Activated naive CD4-positive, alpha-beta T cell (primary cell): ENCODE measurements around the gene SUPT7L.
"Not testable (repeated sequence)": the region's sequence is repeated elsewhere in the genome, so short reads cannot be mapped to it uniquely, and the experiment has no call there.

Source experiments
- DNase-seq, 4 experiments: peaks; one replicate each; lab custom pipeline; 2025; lab: John Stamatoyannopoulos, UW

Gene SUPT7L

DNA sequence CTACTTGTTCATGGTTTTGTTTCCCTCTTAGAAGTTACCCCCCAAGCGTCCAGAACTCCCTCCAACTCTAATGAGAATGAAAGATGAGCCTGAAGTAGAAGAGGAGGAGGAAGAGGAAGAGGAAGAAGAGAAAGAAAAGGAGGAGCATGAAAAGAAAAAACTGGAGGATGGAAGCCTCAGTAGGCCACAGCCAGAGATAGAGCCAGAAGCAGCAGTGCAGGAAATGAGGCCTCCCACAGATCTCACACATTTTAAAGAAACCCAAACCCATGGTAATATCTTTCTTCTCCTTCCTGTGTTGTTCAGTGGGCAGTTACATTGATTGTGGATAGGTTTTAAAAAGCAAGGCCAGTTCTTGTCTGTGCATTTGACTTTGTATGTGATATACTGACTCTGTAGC, 21.6 kb upstream of the SUPT7L start:
- DNase-seq = not testable (repeated sequence)

DNA sequence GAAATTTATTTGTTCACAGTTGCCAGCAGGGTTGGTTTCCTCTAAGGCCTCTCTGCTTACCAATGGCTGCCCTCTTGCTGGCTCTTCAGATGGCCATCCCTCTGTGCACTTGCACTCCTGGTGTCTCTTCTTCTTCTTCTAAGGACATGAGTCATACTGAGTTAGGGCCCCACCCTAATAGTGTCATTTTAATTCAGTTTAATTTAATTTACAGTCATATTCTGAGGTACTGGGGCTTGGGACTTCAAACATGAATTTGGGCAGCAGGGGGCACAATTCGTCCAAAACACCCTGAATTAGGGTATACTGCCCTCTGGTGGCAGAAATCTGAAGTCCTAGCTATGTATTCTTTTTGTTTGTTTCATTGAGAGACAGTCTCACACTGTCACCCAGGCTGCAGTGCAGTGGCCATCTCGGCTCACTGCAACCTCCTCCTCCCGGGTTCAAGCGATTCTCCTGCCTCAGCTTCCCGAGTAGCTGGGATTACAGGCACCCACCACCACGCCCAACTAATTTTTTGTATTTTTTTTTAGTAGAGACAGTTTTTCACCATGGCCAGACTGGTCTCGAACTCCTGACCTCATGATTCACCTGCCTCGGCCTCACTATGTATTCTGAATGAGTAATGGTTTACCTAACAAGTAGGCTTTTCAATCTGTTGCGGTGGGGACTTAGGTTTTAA, 20.1 kb upstream of the SUPT7L start:
- DNase-seq = peak; percentile 47 to 78 (median 61)

DNA sequence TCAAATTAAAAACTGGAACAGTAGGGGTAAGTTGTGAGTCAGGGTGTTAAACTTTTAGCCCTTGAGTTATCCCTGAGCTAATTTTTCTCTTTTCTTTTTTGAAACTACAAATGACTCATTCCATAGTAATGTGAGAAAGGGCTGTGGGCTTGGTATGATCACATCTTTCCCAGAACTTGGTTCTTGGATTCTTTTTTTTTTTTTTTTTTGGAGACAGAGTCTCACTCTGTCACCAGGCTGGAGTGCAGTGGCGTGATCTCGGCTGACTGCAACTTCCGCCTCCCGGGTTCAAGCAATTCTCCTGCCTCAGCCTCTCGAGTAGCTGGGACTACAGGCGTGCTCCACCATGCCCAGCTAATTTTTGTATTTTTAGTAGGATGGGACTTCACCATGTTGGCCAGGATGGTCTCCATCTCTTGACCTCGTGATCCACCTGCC, 18.9 kb upstream of the SUPT7L start:
- DNase-seq = not testable (repeated sequence)

- no peak for DNase-seq
These were observed 18.4 kb upstream of the SUPT7L start for GRCh38 chr2:27681841-27682240.

DNA sequence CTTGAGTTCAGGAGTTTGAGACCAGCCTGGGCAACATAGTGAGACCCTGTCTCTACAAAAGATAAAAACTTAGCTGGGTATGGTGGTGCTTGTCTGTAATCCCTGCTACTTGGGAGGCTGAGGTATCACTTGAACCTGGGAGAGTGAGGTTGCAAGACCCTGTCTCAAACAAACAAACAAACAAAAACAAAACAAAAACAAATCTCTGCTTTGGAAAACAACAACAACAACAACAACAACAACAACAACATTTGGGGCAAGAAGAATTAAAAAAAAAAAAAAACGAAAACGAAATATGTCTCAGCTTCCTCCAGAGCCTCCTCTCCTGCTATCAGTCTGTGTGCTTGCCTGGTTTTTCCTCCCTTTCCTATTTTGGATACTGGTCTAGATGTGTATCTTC, 17.2 kb upstream of the SUPT7L start:
- DNase-seq = no peak

DNA sequence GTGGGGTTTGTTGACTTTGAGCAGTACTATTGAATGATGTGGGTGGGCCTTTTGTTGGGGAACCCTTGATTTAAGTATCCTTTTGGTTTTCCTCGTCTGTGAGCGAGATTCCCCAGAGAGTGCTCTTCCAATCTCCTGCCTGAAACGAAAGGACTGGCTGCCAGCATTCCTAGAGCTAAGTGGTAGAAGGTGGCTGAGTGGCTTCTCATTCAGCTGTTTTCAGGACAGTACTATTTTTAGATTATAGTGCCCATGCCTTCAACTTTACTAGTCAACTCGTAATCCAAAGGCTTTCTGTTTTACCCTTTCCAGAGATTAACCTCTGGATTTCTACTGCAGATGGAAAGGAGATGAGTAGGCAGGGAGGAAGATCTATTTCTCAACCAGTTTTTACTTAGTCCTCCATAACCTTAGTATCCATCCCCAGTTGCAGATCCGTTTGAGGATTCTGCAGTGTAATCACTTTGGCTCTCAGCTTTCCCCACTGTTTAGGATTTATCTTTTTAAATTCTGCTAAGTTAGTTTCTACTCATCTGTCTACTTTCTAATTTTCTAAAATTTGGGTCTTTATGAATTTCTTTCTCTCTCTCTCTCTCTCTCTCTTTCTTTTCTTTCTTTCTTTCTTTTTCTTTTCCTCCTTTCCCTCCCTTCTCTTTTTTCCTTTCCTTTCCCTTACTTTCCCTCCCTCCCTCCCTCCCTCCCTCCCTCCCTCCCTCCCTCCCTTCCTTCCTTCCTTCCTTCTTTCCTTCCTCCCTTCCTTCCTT, 9.5 kb upstream of the SUPT7L start:
- no peak for DNase-seq

DNA sequence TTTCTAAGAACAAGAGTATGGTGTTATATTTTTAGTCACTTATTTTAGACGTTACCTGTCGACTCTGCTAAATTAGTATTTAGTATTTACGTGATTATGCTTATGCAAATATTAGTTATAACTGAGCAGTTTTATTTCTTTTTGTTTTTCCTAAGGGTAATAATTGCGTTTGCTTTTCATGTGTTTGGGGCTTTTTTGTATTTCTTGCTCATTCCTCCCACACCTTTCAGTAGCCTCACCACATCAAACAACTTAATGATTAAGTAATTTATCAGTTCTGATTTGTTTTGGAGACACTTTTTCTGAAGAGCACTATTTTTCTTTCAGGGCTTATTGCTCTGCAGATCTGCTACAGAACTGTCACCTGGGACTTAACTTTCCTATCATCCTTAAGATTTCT, 7.8 kb upstream of the SUPT7L start:
- DNase-seq = no peak

- DNase-seq = no peak
These were observed 4.0 kb upstream of the SUPT7L start for GRCh38 chr2:27667446-27667845.

GRCh38 chr2:27664622-27665363, 1.4 kb upstream of the SUPT7L start:
- no peak for DNase-seq

GRCh38 chr2:27664154-27664574, 750 bp upstream of the SUPT7L start:
- no peak for DNase-seq

- no peak for DNase-seq
These were observed 2.0 kb downstream of the SUPT7L start for GRCh38 chr2:27661371-27661770.

GRCh38 chr2:27655155-27655951, 8.1 kb downstream of the SUPT7L start:
- no peak for DNase-seq

DNA sequence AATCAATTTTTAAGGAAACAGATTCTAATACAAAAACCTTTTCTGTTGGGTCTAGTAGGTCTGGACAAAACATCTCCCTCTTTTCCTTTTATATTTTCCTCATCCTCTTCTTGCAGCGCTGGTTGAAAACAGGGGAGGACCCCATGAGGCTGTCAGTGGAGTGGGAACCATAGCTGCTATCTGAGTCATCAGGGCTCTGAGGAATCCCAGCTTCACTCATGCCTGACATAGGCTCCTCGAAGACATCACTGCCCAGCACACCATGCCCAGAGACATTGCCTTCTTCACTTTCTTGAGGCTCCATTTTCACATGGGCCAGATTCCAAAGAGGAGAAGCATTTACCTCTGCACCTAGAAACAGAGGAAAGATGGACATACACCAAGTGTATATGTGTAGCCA, 10.0 kb downstream of the SUPT7L start:
- DNase-seq = no peak

GRCh38 chr2:27652790-27653189, 10.6 kb downstream of the SUPT7L start:
- no peak for DNase-seq

GRCh38 chr2:27652341-27652740, 11.1 kb downstream of the SUPT7L start:
- DNase-seq = no peak

- no peak for DNase-seq
These were observed 12.4 kb downstream of the SUPT7L start for GRCh38 chr2:27651056-27651455.

GRCh38 chr2:27647737-27648136, 15.7 kb downstream of the SUPT7L start:
- no peak for DNase-seq

GRCh38 chr2:27647289-27647688, 16.1 kb downstream of the SUPT7L start:
- DNase-seq = no peak

- no peak for DNase-seq
These were observed 18.2 kb downstream of the SUPT7L start for GRCh38 chr2:27645197-27645596.

DNA sequence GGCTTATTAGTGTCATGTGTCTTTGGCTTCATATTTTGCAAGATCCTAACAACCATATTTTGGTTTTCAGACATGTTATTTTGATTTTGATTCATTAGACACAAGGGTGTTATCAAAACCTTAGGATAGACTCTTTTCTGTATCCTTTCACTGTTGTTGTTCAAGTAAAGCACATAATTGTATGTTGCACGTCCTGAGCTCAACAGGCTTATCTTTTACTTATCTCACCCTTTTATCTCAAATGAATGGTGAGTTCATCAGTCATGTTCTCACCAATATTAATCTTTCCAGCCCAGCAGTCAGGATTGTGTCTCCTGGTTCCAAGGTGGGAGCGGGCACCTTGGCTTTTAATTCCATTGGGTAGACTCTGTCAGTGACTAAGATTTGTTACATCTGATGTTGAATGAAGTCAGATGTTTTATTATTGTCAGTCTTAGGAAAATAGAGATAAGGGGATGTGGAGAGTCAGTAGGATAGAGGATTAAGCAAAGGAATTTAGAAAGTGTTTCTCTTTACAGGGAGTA, 22.6 kb downstream of the SUPT7L start:
- DNase-seq = no peak

DNA sequence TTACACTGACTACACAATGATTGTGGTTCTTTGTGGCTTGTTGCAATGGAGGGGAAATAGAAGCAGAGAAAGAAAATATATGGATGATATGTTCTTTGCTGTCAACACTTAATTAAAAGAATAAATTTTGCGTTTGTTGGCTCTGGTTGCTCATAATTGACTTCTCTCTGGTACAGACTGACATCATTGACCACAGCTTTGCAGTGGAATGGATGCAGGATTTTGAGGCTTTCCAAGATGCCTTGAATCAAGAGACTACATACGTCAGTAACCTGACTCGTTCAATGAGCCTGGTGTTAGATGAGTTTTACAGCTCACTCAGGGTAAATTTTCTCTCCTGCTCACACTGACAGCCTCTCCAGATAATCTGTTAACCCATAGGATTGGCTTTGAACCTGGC, 24.7 kb downstream of the SUPT7L start:
- DNase-seq = no peak
